Nephron (organoid): ENCODE measurements around the gene C15orf62.

Experiments used
- H3K27ac Mint-ChIP-seq, 3 experiments: 2 replicates each; pipeline ENCODE4 v1.8.0; 2020; ENCODE audit warnings: mixed read lengths in 3 of 3, mild to moderate bottlenecking in 2 of 3, moderate library complexity in 1 of 3
- H3K27me3 Mint-ChIP-seq: 2 replicates; pipeline ENCODE4 v1.8.0; 2021; ENCODE audit warnings: low read depth, mild to moderate bottlenecking, moderate library complexity, mixed read lengths
- H3K36me3 Mint-ChIP-seq: 2 replicates; pipeline ENCODE4 v1.8.0; 2020; ENCODE audit warnings: low read depth, mixed read lengths
- H3K4me1 Mint-ChIP-seq: 2 replicates; pipeline ENCODE4 v1.8.0; 2020; ENCODE audit warnings: mixed read lengths
- H3K4me3 Mint-ChIP-seq, 3 experiments: 2 replicates each; pipeline ENCODE4 v1.8.0; 2020; ENCODE audit warnings: mild to moderate bottlenecking in 3 of 3, mixed read lengths in 3 of 3, moderate library complexity in 2 of 3
- H3K9me3 Mint-ChIP-seq: 2 replicates; pipeline ENCODE4 v1.8.0; 2020; ENCODE audit warnings: mixed read lengths
- TF ChIP-seq, protein P1 (sequence below), 3 experiments: fragments of 200-600 bp; sonication (generic); IDR thresholded peaks; one replicate each; pipeline ENCODE4 v1.5.0; 2021; ENCODE audit warnings: antibody characterized with exemption in 3 of 3; ENCODE audit not compliant: unreplicated experiment in 3 of 3

C15orf62 gene

GRCh38 chr15:40776537-40777141, 6.9 kb downstream of the C15orf62 start:
- peaks cover 35% of the 10 kb centered on the region for H3K36me3 Mint-ChIP-seq
- H3K4me3 Mint-ChIP-seq: no peak overlapping the region
- H3K27ac Mint-ChIP-seq: no peak overlapping the region
- H3K9me3 Mint-ChIP-seq: no peaks in the 10 kb centered on the region
- TF ChIP-seq, protein P1, sequence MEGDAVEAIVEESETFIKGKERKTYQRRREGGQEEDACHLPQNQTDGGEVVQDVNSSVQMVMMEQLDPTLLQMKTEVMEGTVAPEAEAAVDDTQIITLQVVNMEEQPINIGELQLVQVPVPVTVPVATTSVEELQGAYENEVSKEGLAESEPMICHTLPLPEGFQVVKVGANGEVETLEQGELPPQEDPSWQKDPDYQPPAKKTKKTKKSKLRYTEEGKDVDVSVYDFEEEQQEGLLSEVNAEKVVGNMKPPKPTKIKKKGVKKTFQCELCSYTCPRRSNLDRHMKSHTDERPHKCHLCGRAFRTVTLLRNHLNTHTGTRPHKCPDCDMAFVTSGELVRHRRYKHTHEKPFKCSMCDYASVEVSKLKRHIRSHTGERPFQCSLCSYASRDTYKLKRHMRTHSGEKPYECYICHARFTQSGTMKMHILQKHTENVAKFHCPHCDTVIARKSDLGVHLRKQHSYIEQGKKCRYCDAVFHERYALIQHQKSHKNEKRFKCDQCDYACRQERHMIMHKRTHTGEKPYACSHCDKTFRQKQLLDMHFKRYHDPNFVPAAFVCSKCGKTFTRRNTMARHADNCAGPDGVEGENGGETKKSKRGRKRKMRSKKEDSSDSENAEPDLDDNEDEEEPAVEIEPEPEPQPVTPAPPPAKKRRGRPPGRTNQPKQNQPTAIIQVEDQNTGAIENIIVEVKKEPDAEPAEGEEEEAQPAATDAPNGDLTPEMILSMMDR (IDR thresholded peaks at IDR 0.05; ENCODE audit: unreplicated experiment in 3 of 3): no peak
- H3K27me3 Mint-ChIP-seq: no peaks in the 10 kb centered on the region
- H3K4me1 Mint-ChIP-seq: no peaks in the 10 kb centered on the region

DNA sequence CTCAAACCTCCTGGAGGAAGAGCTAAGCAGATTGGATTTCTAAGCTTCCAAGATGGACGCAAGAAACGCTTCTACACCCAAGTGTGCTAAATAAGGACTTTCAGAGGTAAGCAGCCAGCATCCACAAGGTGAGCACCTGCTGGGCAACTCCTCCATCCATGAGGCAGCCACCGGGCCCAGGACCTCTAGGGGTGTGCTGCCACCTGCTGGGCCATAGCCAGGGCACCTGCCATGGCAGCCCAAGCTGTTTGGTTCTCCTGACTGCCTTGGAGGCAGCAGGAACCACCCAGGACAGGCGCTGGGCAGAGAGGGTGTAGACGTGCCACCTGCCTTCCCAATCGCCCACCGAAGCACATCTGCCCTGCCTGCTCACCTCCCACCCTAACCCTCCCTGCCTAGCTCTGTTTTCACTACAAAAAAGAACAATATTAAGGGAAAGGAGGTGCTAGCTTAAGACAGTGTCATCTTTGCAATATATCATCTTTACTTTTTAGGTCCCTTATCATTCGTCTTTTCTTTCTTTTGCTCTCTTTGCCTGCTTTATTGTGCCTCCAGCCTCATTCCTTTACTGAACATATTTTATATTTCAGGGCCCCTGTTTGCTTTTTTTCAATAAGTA, 12.9 kb downstream of the C15orf62 start:
- Mint-ChIP-seq H3K9me3 (no peaks in the 10 kb centered on the region), H3K4me1 (no peaks in the 10 kb centered on the region), H3K27me3 (no peaks in the 10 kb centered on the region)

DNA sequence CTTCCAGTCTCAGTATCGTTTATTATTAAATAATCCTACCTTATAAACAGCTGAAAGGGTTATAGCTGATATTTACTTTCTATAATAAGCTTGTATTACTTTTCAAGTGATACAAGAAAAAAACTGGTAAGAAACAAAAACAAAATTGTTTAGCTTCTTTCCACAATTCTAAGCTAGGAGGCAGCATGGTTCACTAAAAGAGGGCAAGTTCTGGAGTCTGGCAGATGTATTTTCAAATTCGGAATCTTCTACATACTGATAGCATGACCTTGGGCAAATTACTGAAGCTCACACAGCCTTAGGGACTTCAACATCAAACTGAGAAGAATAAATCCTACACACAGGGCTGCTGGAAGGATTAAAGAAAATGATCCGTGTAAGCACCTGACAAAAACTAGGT, 15.4 kb downstream of the C15orf62 start:
- H3K27ac Mint-ChIP-seq: peak overlapping the region in 2 of 3 experiments; percentile 15 to 47
- no peaks in the 10 kb centered on the region for H3K4me1 Mint-ChIP-seq
- TF ChIP-seq, protein P1 (IDR thresholded peaks at IDR 0.05; ENCODE audit: unreplicated experiment in 3 of 3): no peak
- H3K27me3 Mint-ChIP-seq: no peaks in the 10 kb centered on the region
- H3K4me3 Mint-ChIP-seq: no peak overlapping the region
- peaks cover 5% of the 10 kb centered on the region for H3K36me3 Mint-ChIP-seq
- no peaks in the 10 kb centered on the region for H3K9me3 Mint-ChIP-seq

More for the DNA sequence above, 12.9 kb downstream of the C15orf62 start:
- Mint-ChIP-seq H3K4me3 (no peak overlapping the region), H3K27ac (no peak overlapping the region), H3K36me3 (peaks cover 14% of the 10 kb centered on the region)
- TF ChIP-seq, protein P1 (IDR thresholded peaks at IDR 0.05; ENCODE audit: unreplicated experiment in 3 of 3): peak; percentile 60 to 72 (median 62)

- H3K4me3 Mint-ChIP-seq: no peak overlapping the region
- H3K27ac Mint-ChIP-seq: peak overlapping the region in 2 of 3 experiments; percentile 15 to 47
- H3K9me3 Mint-ChIP-seq: no peaks in the 10 kb centered on the region
- no peaks in the 10 kb centered on the region for H3K4me1 Mint-ChIP-seq
- H3K27me3 Mint-ChIP-seq: no peaks in the 10 kb centered on the region
- peaks cover 3% of the 10 kb centered on the region for H3K36me3 Mint-ChIP-seq
- TF ChIP-seq, protein P1 (IDR thresholded peaks at IDR 0.05; ENCODE audit: unreplicated experiment in 3 of 3): no peak
These were observed 16.0 kb downstream of the C15orf62 start for GRCh38 chr15:40785814-40786213.

GRCh38 chr15:40787344-40787841, 17.6 kb downstream of the C15orf62 start:
- no peaks in the 10 kb centered on the region for H3K4me1 Mint-ChIP-seq
- TF ChIP-seq, protein P1 (IDR thresholded peaks at IDR 0.05; ENCODE audit: unreplicated experiment in 3 of 3): no peak
- peaks cover 10% of the 10 kb centered on the region for H3K36me3 Mint-ChIP-seq
- H3K27ac Mint-ChIP-seq: peak overlapping the region; percentile 47 to 89 (median 71)
- H3K4me3 Mint-ChIP-seq: no peak overlapping the region
- H3K27me3 Mint-ChIP-seq: no peaks in the 10 kb centered on the region
- H3K9me3 Mint-ChIP-seq: no peaks in the 10 kb centered on the region
